ENCODE data around the gene CST3. TPM values are rescaled to one million over a fixed set of nuclear protein-coding genes. Genes with fewer than 3 reads are reported as not detected.
"Not testable (repeated sequence)": the region's sequence is repeated elsewhere in the genome, so short reads cannot be mapped to it uniquely, and the experiment has no call there.

Gene CST3, protein sequence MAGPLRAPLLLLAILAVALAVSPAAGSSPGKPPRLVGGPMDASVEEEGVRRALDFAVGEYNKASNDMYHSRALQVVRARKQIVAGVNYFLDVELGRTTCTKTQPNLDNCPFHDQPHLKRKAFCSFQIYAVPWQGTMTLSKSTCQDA
- total RNA-seq: 971 TPM
- long read RNA-seq, transcript CST3-201 (3 exons, 873 nt): major isoform, 624 of 637 reads
- long read RNA-seq, partial matches to known transcripts: 3 of 637 reads
- long read RNA-seq, other reads (novel, unspliced or antisense): 9 of 637 reads

DNA sequence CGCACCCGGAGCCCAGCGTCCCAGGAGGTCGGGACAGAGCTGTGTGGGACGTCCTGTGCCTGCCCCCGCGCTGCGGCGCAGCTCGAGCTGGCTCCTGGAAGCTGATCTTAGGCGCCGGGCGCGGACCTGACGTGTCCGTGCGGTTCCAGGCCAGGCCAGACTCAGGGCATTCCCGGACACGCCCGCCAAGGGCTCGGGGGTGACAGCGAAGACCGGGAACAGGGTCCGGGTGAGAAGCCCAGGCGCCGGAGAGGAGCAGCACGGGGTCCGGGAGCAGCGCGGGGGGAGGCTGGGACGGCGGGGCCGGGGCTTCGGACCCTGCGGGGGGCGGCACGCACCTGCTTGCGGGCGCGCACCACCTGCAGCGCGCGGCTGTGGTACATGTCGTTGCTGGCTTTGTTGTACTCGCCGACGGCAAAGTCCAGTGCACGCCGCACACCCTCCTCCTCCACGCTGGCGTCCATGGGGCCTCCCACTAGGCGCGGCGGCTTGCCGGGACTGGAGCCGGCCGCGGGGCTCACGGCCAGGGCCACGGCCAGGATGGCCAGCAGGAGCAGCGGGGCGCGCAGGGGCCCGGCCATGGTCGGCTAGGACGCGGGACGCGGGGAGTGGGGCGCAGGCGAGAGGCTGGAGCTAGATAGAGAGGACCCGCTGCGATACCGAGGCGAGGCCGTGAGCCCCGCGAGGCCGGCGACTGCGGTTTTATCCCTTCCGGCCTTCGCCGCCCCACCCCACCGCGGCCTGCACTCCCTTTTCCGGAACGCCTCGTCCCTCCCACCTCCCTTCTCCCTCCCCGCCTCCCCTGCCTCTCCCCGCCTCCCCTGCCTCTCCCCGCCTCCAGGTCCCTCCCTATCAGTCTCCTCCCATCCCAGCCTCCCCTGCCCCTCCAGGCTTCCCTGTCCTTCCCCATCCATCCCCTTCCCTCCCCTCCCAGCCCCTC lies at the start of gene CST3:
CST3 (minus strand) TSS at position 674 of the 940 bp plus-strand sequence; CDS start at position 581, 93 bp downstream.
- intact Hi-C loops (cut with DNase I): no loop called here
- ATAC-seq (ENCODE audit: poor library complexity): peak; percentile 86

DNA sequence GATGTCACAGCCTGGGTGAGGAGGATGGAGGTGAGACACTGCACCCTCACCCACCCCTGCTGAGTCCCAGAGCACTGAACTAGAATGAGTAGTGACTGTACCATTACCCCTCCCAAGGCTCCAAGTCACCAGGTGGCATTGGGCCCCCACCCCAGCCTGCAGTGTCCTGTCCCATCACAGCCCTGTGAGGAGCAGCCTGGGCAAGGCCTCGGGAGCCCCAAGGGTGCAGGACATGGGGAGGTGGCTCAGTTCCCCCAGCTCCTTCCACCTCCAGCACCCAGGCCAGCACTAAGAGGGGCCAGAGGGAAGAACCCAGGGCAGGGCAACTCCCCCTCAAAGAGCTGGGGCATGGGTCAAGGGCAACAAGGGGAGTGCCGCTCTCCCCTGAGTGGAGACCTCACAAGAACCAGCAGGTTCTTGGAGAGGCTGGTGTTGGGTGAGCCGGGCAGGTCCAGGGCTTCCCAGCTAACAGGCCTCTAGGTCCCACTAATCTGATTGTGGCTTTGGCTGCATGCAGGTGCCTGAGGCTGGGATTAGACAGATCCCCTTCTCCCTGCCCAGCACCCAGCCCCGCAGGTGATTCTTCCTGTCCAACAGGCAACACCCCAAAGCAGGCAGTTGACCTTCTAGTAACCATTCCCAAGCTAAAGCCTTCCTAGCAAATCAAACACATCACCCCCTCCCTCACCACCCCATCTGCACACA lies 48.4 kb upstream of the CST3 start:
- ATAC-seq (ENCODE audit: poor library complexity) (no peak), DNase-seq (no peak)
- intact Hi-C loops (cut with DNase I): no loop called here

More for the DNA sequence above, at the start of gene CST3:
- DNase-seq: peak; percentile 95

DNA sequence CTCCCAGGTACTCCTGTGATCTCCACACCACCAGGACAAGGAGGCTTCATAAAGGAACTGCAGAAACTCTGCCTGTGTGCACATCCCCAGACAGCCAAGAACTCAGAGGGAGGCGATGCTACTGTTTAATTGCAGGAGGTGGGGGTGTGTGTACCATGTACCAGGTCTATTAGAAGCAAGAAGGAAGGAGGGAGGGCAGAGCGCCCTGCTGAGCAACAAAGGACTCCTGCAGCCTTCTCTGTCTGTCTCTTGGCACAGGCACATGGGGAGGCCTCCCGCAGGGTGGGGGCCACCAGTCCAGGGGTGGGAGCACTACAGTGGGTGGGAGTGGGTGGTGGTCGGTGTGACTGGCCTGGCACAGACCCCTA lies 47.8 kb upstream of the CST3 start:
- intact Hi-C loops (cut with DNase I); DNase-seq; ATAC-seq (ENCODE audit: poor library complexity): not testable (repeated sequence)

DNA sequence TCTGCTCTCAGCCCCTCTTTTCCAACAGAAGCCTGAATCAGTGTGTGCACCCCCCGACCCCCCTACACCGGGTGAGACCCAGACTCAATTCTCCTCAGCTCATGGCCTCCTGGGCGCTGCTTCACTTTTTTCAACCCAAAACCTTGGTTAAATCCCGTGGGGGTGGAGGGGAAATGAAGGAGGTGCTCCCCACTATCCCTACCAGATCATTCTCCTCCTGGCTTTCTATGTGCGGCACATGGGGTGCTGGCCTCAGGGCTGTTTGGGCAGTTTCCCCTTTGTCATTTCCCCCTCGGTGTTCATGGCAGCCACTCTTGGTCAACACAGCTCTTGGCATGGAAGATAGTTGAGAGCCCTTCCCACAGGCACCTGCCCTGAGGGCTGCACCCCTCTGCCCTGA lies 46.5 kb upstream of the CST3 start:
- ATAC-seq (ENCODE audit: poor library complexity) (no peak), DNase-seq (no peak)
- intact Hi-C loops (cut with DNase I): no loop called here

DNA sequence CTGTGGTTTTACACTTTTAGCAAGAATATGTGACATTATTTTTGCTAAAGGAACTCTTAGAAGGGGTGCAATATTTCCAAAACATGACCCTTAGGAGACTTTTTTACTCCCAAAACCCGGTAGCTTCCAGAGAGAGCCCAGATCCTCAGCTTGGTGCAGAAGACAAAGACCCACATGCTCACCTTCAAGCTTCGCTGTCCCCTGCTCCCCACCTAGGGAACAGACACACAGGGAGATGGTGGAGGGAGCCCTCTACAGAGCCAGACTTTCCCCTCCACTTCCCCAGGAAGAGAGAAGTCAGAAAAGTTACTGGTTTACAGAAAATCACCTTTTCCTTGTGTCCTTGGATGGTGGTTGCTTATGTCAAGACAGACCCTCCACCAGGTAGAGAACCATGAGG lies 46.1 kb upstream of the CST3 start:
- intact Hi-C loops (cut with DNase I): no loop called here
- DNase-seq: no peak
- no peak for ATAC-seq (ENCODE audit: poor library complexity)

DNA sequence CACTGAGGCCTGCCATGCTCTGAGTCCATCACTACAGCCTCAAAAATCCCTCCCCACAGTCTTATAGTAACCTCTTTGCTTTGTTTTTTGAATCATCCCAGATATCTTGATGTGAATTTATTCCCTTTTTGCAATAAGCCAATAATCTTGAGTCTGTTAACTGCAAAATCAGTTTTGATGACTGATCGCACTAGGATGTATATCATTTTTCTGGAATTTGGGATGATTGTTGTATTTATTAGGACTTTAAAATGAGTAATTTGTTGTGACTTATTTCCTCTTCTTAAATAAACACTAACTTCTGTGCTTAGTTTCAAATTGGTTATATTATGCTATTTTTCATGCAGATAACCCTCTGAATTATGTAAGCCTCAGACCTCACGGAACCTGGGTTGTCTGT lies 45.5 kb upstream of the CST3 start:
- intact Hi-C loops (cut with DNase I): no loop called here
- ATAC-seq (ENCODE audit: poor library complexity): no peak
- no peak for DNase-seq

DNA sequence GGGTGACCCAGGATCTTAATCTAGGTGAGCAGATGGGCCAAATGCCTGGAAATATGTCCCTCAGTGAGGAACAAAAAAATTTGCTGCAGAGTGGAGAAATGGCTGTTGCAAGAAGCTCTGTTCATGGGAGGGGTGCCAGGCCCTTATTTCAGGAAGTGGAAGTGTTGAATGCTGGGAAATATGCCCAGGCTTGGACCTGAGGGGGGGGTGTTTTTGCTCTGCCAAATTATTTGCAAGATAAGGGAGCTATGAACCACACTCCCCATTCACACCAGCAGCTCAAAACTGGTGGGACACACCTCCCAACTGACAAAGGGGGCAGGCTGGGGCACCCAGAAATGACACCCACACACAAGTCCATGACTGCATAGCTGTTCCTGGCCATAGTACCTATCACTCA lies 42.4 kb upstream of the CST3 start:
- intact Hi-C loops (cut with DNase I): no loop called here
- DNase-seq: no peak
- ATAC-seq (ENCODE audit: poor library complexity): peak; percentile 60

DNA sequence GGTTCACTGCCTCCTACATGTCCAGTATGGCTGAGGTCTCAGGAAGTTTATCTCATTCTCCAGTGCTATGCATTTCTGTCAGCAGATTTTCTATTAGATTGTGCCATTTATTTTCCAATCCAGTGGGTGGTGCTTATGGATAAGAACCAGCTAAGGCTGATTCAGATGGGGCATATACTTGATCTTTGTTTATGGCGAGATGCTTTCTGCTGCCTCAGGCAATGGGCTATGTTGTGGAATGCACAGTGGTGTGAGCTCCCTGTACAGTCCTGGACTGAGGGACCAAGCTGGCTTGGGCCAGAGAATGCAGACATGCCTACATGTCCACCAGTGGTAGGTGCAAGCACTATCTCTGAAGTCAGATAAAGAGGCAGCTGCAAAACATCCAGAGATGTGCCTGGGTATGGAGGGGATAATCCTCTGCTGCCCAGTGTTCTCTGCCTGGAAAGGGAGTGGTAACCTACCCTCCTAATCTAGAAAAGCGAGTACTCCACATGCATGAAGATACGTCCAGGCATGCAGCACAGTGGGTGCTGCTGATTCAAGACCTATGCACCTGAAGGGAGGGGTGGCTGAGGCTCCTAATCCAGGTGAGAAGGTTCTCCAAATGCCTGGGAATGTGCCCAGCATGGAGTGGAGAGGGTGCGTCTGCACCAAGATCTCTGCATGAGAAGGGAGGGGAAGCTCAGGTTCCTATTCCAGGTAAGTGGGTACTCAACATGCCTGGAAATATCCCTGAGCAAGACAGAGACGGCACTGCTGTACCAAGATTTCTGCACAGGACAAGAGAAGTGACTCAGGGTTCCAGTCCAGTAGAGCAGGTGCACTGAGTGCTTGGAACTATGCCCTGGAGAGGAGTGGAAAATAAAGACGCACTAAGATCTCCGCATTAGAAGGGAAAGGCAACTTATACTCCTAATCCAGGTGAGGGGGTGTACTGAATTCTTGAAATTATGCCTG lies 41.7 kb upstream of the CST3 start:
- DNase-seq (no peak), ATAC-seq (ENCODE audit: poor library complexity) (no peak)
- intact Hi-C loops (cut with DNase I): no loop called here

DNA sequence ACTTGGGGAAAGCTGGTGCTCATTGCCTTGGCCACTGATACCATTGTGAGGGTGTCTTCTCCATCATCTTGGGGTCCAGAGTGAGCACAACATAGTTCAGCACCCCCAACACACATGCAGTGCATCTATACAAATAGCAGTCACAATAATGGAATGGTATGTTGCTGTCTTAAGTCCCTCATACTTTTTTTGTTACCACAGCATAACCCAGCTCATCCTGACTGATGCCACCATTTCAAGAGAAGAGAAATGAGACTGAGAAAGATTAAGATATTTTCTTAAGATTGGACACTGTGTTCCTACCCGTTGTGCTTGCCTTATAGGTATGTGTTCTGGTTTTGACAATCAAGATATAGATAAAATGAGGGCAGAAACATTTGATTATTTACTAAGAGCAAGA lies 35.5 kb upstream of the CST3 start:
- no peak for DNase-seq
- no peak for ATAC-seq (ENCODE audit: poor library complexity)
- intact Hi-C loops (cut with DNase I): no loop called here

DNA sequence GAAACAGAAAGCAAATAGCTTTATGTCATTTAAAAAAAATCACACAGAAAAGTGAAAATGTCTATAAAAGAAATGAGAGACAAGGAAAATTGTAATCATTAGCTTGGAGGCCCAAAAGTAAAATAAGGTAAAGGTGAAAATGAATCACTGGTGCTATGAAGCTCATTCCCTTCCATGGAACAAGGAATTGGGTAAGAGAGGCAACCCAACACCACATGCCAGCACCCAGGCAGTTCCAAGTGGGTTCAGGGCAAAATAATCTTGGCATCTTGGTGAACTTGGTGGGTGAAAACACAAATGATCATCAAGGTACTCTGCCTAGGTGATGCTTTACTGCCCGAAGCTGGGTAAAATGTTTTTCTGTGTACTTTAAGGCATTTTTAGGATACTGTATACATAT lies 34.4 kb upstream of the CST3 start:
- DNase-seq (no peak), ATAC-seq (ENCODE audit: poor library complexity) (no peak)
- intact Hi-C loops (cut with DNase I): no loop called here

DNA sequence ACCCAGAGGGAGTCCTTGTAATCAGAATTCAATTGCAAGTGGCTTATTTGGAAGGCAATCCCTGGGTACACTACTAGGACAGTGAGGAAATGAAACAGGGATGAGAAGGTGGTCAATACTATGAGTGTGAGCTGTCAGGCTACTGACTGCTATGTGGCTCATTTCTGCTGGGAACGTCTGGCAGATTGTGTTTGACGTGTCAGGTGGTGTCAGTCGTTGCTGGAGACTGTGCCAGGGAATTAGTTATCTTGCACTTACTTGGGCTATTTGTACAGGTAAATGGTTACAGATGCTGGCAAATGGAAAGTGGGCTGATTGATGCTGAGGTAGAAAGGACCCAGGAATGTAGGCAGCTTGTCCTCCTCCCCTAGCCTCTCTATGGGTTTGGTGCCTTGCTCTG lies 33.7 kb upstream of the CST3 start:
- DNase-seq (no peak), ATAC-seq (ENCODE audit: poor library complexity) (no peak)
- intact Hi-C loops (cut with DNase I): no loop called here

DNA sequence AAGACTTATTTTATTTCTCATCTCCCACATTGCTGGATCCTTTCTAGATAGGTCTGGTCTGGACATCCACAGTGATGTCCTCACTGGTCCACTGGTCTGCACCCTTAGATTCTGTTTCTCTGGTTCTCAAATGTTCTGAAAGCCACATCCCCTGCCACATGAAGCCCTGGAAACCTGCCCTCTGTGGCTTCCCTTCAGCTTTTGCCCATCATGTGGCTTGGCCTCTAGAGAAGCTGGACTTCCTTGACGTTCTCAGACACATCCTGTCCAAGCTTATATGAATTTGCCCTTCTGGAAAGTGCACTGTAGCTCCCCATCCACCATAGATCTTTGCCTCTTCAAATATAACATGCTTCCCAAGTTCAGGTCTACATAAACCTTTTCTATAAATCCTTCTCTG lies 32.6 kb upstream of the CST3 start:
- no peak for DNase-seq
- no peak for ATAC-seq (ENCODE audit: poor library complexity)
- intact Hi-C loops (cut with DNase I): no loop called here

DNA sequence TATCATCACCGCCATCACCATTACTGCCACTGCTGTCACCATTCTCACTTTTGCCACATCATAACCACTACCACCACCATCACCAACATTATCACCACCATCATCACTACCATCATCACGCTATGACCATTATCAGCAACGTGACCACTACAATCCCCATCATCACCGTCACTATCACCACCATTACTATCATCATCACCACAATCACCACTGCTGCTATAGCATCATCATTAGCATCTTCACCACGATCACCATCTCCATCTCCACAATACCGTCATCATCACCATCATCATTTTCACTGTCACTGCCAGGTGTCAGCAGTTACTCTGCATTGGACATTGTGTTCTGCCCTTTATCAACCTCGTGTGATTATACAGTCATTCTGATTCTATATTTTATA lies 32.1 kb upstream of the CST3 start:
- DNase-seq (no peak), ATAC-seq (ENCODE audit: poor library complexity) (no peak)
- intact Hi-C loops (cut with DNase I): no loop called here

DNA sequence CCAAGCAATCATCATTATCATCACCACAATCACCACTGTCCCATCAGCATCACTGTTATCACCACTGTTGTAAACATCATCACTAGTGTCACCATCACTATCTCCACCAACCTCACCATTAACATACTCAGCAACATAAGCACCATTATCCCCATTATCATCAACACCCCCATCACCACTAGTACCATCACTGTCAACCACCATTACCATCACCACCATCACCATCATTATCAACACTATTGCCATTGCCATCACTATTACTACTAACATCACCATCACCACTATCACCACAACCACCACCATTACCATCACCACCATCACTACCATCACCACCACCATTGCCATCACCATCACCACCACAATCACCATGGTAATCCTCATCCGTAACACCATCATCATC lies 31.6 kb upstream of the CST3 start:
- intact Hi-C loops (cut with DNase I): no loop called here
- no peak for DNase-seq
- ATAC-seq (ENCODE audit: poor library complexity): no peak

DNA sequence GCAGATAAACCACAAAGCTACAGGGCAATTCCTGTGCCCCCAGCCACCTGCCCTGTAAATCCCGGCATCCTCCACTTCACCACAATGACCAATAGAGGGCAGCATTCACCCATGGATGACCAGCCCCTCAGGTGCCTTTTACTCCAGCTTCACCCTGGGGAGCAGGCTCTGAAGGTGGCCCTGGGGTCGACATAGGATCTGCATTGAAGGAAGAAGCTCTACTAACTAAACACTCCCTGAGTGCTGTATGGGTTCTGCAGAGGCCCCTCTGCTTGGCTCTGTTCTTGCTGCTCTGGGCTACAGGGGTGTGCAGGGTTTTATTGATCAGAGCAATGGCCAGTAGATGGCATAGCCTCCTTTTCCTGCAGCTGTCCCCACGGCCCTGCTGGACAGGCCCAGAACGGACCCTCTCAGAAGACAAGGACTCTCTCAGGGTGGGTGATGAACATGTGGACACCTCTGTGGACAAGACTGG lies 30.8 kb upstream of the CST3 start:
- no peak for DNase-seq
- peak; percentile 83 for ATAC-seq (ENCODE audit: poor library complexity)
- intact Hi-C loops (cut with DNase I): no loop called here

DNA sequence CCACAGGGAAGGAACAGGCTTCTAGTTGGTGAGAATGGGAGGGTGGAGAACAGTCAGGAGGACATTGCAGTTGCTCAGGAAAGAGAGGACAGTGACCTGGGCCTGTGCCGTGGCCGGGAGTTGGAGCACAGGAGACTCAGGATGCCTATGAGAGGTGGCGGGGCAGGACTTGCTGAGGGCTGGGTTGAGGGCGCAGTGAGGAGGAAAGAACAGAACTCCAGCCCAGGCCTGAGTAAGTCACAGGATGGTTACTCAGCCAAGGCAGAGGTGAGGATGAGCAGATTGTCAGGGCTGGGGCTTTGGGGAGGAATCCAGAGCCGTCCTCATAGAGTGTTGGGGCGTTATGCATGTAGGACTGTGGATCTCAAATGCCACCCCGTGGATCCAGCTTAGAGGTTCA lies 29.9 kb upstream of the CST3 start:
- no peak for ATAC-seq (ENCODE audit: poor library complexity)
- intact Hi-C loops (cut with DNase I): no loop called here
- no peak for DNase-seq

DNA sequence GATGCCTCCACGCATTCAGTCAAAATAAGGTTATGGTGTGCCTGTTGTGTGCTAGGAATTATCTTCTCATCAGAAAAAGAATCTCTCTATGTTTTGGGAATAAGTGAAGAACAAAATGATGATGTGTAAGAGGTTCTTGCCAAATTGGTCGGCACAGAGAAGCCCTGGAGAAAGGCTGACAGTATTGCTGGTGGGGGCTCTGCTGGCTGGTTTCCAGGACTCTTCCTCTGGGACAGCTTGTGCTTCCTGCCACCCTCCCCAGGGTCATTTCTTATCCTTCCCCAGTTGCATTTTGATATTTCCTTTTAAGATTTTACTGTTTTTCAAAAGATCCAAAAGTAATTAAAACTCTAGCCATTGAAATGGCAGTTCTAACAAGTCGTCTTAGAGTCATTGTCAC lies 28.9 kb upstream of the CST3 start:
- peak; percentile 59 for ATAC-seq (ENCODE audit: poor library complexity)
- intact Hi-C loops (cut with DNase I): no loop called here
- DNase-seq: no peak

DNA sequence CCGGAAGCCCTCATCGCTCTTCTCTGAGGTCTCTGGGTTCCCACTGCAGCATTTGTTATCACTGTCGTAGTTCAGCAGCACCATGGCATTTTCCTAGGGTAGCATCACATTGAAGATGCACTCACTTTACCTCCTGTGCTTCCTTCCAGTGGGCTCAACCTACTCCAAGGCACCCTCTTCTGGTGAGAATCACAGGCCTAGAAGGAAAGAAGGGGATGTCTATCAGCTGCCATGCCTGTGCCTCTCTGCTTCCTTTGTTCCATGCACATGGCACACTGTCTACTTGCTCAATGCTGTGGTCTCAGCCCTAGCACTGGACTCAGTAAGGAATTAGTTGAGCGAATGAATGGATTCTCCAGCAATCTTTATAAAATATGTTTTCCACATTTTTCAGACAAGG lies 28.4 kb upstream of the CST3 start:
- no peak for DNase-seq
- peak; percentile 12 for ATAC-seq (ENCODE audit: poor library complexity)
- intact Hi-C loops (cut with DNase I): no loop called here
